NCI-H2196 (cell line): ENCODE measurements around the gene HOXB6.

Source experiments
- DNase-seq: peaks from one replicate; lab custom pipeline; 2025; ENCODE audit not compliant: unreplicated experiment; lab: John Stamatoyannopoulos, UW

HOXB6 gene

DNA sequence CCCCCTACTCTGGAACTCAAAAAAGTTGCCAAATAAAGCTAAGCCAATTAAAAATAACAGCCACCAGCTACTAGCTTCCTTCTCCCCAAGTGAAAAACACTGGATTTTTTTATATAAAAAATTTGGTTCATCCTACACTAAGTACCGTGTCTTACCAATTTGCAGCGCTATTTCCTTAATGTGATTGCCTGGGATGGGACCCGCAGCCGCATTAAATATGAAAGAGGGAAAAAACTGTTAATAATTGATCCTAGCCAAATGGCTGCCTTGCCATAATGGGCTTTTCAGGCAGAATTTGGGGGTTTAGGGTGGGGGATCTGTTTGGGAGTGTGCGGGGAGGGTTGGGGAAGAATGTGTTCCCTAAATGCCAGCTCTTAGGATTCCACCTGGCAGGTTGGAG is 19.3 kb upstream of the HOXB6 start:
- DNase-seq = no peak

- no peak for DNase-seq
Observed at GRCh38 chr17:48623583-48623982, 18.8 kb upstream of the HOXB6 start.

DNA sequence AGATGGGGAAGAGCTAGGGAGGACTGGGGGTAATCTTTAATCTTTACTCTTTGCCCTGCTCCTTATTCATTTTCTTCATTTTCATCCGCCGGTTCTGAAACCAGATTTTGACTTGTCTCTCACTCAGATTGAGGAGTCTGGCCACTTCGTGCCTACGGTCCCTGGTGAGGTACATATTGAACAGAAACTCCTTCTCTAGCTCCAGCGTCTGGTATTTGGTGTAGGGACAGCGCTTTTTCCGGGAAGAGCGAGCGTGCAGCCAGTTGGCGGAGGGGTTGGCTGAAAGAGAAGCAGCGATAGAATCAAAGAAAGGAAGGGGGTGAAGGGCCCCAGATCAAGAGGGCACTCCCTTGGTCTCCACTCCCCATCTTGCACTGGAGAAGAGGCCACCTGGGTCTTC is 18.1 kb upstream of the HOXB6 start:
- no peak for DNase-seq

- DNase-seq = no peak
Observed at GRCh38 chr17:48621410-48622392, 16.9 kb upstream of the HOXB6 start.

GRCh38 chr17:48620461-48621139 is 15.8 kb upstream of the HOXB6 start:
- DNase-seq = no peak

DNA sequence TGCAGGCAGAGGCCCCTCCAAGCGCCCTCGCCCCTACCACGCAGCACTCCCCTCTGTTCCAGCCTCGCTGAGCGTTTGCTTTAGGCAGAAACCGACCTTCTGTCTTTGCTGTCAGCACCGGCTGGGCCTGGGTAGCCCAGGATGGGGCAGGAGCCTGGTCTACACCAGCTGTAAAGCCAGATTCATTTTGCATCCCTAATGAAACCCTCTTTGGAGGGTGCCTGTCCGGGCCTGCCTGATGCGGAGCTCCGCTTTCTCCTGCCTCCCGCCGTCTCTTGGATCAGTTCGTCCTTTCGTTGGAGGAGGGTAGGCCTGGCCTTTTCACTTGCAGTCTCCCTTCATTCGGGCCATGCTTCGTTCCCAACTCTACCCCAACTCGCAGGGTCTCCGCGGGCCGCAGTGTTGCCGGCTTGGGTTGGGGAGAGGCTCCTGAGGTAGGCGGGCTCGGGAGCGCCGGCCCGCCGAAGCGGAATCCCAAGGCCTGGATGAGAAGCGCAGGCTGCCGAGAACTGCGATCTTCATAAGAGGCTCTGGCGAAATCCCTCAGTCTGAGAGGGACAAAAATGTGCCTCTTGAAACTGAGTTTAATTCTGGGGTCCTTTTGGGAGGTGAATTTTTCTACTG is 15.2 kb upstream of the HOXB6 start:
- DNase-seq = no peak

DNA sequence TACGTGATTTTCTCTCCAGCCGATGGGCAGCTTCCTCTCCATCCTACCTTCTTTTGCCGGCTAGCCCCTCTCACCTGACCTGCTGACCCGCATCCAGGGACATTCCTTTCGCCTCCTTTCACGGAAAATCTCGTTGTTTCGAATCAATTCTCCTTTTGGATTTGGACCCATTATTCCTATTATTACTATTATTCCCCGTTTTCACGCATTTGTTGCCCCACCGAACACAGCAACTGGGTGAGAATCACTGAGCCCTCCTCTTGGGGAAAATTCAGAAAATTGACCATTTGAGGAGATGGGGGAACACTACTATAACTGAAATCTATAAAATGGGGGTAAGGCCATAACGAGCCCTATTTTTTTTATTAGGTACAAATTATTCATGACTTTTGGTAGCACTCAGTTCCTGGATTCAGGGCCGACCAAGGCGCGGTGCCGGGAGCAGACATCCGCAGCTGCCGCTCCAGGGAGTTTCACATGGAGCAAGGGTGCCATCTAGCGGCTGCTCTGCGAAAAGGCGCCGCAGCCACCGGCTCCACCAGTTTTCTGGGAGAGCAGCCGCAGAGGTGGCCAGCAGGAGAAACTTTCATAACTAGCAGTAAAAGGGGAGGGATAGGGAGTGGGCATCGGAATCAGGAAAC is 13.6 kb upstream of the HOXB6 start:
- DNase-seq = peak; percentile 87

GRCh38 chr17:48617471-48618255 is 12.9 kb upstream of the HOXB6 start:
- no peak for DNase-seq

DNA sequence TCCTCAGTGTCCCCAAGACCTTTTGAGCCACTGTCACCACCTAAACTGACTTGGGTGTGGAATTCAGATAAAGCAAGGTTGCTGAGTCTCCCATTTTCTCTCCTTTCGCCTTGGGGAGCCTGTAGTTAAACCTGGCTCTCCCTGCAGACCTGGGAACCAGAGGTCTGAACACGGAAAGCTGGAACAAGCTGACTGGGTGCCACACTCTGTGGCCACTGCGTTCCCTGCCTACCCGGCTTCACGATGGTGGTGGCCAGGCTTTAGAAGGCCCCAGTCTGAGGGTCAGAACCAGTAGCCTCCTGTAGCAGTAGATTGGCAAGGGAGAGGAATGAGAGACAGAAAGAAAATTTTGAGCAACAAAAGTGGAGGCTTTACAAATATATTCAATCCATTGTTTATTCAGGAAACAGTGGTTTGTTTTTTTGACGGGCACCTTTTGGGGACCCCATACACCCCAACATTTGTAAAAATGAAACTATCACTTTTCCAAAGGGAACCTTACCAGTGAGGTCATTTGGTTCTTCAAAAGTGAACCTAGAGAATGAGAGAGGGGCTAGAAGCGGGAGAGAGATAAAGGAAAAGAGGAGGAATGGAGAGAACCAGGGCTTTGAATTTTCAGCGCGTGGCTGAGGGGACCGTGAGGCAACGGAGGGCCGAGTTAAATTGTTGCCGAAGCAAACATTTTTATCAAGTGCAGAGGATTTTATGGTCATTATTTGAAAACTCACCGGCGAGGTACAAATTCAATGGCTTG is 12.1 kb upstream of the HOXB6 start:
- DNase-seq = no peak

DNA sequence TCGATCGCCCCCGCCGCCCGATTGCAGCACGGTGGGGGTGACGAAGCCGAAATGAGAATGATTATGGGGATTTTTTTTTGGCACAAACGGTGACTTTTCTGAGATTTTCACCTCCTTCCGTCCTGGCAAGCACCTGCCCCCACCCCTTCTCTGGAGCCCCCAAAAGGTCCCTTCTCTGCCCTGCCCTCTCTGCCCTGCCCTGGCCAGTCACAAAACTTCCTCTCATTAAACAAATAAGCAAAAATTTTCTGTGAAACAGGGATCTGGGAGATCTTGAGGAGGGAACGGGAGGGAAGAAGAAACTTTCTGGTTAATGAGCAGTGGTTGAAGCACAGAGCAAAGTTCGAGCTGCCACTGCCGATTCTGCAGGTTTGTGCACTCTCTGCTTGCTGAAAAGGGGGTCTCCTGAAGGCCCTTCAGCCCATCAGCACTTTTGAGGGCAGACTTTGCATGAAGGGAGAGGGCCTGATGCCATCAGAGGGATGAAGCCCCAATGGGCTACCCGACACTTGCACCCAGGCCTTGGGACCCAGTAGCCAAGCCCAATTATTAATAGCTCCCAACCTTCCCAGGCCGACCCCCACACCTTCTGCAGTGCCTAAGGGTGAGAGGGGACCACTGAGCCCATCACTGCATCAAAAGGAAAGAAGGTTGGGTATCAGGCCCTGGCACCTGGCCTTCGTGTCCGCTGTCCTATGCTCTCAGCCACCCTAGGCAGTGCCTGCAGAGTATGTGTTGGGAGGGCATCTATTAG is 11.4 kb upstream of the HOXB6 start:
- DNase-seq = no peak

GRCh38 chr17:48615047-48615962 is 10.5 kb upstream of the HOXB6 start, which contains the start of gene HOXB8:
Gene HOXB8 (minus strand): TSS chr17:48615292. CDS start chr17:48614704, 588 bp downstream.
- DNase-seq = no peak

- DNase-seq = no peak
Observed at GRCh38 chr17:48613862-48614694, 9.3 kb upstream of the HOXB6 start.

DNA sequence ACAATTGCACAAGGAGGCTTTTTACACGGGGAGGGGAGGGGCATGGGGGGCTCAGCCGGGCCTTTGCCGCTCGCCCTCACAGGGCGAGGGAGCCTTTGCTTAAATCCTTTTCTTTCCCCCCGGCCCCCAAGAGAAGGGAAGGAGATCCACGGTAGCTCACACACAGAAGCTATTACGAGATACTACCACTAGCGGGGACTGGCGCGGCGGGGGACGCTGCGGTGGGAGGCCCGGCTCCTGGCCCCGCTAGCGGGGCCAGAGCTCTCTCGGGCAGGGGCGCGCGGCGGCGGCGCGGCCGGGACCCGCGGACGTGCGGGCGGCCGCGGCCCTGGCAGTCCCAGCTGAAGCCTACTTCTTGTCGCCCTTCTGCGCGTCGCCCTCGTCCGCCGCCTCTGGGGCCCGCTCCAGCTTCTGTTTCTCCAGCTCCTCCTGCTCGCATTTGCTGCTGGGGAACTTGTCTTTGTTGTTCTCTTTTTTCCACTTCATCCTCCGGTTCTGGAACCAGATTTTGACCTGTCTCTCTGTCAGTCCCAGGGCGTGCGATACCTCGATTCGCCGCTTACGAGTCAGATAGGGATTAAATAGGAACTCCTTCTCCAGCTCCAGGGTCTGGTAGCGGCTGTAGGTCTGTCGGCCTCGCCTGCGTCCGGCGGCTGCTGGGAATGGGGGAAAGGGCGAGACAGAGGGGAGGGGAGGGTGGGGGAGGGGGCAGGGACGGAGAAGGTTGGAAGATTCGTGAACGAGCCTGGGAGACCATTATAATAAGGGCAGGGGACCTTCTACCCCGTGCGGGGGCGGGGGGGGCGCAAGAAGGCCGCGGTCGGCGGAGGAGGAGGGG is 8.3 kb upstream of the HOXB6 start:
- no peak for DNase-seq

DNA sequence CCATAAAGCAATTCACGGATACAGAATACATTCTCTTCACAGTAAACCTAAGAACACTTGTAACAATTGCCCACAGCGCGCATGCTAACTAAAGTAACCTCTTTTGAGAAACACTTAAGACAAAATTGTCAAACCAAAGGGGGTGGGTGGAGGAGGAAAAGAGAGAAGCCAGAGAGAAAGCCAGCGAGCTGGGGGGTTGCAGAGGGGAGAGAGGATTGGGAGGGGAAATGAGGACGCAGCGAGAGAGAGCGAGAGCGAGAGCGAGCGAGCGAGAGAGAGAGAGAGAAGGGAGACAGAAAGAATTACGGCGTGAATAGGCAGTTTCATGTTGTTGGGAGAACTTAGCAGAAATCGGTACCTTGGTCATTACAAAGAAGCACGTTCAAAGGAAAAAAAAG is 7.7 kb upstream of the HOXB6 start:
- DNase-seq = no peak

DNA sequence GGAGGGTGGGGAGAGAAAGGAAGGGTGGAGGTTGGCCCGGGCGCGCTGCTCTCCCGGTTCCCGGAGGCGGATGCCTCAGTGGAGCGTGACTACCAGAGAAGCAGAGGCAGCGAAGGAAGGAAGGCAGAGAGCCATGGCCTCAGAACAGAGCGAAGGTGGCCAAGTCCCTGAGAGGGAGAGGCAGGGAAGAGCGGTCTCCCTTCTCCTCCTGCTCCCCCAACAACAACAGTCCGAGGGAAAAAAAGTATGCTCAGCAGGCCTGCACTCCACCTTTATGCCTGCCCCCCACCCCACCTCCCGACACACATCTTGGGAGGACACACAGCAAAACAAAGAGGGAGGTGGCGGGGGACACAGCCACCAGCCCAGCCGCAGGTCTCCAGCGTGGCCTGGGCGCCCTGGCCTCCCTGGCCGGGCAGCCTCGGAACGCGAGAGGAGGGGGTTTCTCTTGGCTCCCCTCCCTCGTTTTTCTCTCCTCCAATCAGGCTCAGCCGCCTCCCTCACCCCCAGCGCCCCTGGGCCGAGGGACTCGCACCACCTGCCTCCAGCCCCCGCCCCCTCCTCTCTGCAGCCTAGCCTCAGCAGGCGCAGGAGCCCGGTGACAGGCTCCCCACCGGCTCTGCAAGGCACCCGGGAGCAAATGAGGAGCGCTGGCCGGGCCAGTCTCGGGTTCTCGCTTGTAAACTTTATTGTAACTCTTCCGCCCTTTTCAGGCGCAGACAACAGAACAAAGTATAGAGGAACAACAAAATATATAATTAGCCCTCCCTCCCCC is 7.1 kb upstream of the HOXB6 start:
- peak; percentile 47 for DNase-seq
